ENCODE data around the gene DNAH7. TPM values are rescaled to one million over a fixed set of nuclear protein-coding genes. Genes with fewer than 3 reads are reported as not detected.

The DNAH7 gene
- total and polyA plus RNA-seq, 2 of the 8 experiments (the other 6 are each of a cell fraction or from before 2014, with no cell fraction given), result 0.07 to 0.08 TPM

DNA sequence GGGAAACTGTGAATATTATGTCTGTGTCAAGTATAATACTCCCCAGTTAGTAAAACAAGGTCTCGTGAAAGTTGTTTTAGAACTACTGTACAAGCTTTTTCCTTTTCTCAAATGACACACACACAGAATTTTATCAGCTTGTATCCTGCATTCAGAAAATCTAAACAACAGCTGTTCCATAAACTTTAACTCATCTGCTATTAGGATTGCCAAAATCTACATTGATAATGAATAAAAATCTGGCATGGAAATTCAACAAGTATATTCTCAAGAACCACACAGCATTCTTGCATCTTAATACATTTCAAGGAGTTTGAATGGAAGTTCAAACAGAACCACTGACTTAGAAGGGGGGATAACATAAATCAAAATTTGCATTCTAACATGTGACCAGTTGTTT, 260.4 kb downstream of the DNAH7 start (continued):
- TF ChIP-seq, protein P1, sequence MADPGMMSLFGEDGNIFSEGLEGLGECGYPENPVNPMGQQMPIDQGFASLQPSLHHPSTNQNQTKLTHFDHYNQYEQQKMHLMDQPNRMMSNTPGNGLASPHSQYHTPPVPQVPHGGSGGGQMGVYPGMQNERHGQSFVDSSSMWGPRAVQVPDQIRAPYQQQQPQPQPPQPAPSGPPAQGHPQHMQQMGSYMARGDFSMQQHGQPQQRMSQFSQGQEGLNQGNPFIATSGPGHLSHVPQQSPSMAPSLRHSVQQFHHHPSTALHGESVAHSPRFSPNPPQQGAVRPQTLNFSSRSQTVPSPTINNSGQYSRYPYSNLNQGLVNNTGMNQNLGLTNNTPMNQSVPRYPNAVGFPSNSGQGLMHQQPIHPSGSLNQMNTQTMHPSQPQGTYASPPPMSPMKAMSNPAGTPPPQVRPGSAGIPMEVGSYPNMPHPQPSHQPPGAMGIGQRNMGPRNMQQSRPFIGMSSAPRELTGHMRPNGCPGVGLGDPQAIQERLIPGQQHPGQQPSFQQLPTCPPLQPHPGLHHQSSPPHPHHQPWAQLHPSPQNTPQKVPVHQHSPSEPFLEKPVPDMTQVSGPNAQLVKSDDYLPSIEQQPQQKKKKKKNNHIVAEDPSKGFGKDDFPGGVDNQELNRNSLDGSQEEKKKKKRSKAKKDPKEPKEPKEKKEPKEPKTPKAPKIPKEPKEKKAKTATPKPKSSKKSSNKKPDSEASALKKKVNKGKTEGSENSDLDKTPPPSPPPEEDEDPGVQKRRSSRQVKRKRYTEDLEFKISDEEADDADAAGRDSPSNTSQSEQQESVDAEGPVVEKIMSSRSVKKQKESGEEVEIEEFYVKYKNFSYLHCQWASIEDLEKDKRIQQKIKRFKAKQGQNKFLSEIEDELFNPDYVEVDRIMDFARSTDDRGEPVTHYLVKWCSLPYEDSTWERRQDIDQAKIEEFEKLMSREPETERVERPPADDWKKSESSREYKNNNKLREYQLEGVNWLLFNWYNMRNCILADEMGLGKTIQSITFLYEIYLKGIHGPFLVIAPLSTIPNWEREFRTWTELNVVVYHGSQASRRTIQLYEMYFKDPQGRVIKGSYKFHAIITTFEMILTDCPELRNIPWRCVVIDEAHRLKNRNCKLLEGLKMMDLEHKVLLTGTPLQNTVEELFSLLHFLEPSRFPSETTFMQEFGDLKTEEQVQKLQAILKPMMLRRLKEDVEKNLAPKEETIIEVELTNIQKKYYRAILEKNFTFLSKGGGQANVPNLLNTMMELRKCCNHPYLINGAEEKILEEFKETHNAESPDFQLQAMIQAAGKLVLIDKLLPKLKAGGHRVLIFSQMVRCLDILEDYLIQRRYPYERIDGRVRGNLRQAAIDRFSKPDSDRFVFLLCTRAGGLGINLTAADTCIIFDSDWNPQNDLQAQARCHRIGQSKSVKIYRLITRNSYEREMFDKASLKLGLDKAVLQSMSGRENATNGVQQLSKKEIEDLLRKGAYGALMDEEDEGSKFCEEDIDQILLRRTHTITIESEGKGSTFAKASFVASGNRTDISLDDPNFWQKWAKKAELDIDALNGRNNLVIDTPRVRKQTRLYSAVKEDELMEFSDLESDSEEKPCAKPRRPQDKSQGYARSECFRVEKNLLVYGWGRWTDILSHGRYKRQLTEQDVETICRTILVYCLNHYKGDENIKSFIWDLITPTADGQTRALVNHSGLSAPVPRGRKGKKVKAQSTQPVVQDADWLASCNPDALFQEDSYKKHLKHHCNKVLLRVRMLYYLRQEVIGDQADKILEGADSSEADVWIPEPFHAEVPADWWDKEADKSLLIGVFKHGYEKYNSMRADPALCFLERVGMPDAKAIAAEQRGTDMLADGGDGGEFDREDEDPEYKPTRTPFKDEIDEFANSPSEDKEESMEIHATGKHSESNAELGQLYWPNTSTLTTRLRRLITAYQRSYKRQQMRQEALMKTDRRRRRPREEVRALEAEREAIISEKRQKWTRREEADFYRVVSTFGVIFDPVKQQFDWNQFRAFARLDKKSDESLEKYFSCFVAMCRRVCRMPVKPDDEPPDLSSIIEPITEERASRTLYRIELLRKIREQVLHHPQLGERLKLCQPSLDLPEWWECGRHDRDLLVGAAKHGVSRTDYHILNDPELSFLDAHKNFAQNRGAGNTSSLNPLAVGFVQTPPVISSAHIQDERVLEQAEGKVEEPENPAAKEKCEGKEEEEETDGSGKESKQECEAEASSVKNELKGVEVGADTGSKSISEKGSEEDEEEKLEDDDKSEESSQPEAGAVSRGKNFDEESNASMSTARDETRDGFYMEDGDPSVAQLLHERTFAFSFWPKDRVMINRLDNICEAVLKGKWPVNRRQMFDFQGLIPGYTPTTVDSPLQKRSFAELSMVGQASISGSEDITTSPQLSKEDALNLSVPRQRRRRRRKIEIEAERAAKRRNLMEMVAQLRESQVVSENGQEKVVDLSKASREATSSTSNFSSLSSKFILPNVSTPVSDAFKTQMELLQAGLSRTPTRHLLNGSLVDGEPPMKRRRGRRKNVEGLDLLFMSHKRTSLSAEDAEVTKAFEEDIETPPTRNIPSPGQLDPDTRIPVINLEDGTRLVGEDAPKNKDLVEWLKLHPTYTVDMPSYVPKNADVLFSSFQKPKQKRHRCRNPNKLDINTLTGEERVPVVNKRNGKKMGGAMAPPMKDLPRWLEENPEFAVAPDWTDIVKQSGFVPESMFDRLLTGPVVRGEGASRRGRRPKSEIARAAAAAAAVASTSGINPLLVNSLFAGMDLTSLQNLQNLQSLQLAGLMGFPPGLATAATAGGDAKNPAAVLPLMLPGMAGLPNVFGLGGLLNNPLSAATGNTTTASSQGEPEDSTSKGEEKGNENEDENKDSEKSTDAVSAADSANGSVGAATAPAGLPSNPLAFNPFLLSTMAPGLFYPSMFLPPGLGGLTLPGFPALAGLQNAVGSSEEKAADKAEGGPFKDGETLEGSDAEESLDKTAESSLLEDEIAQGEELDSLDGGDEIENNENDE (IDR thresholded peaks at IDR 0.05; ENCODE audit: insufficient replicate concordance, low read length), result no peak
- no peak for TF ChIP-seq MAFK (IDR thresholded peaks at IDR 0.05; ENCODE audit: low read depth, low read length)
- no peak for TF ChIP-seq SIX5 (IDR thresholded peaks at IDR 0.05; ENCODE audit: low read depth, low read length)
